GM19240 (cell line): Measurements from ENCODE around the gene AUTS2.

ENCODE experiments used
- DNase-seq: peaks from one replicate; pipeline ENCODE4 v3.0.0; 2011; ENCODE audit warnings: low spot score; ENCODE audit not compliant: insufficient read length

Gene AUTS2

DNA sequence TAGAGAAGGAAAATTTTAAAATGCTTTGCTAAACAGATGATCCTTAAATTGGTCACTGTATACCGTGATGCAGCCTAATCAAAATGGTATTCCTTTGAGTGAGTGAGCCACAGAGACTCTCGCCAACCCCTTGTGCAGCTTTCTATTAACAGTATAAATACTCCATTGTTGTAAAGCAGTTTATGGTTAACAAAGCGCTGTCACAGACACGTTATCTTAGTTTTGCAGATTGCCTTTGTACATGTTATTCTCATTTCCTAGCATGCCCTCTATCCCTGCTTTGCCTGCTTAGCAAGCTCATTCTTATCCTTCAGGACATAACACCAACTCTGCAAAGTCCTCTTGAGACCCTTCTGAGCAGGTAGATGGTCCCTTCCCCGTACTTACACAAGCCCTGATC, 694.4 kb downstream of the AUTS2 start:
- no peak for DNase-seq

- no peak for DNase-seq
Measured at GRCh38 chr7:70294211-70294911, 696.1 kb downstream of the AUTS2 start.

GRCh38 chr7:70298780-70299471, 700.7 kb downstream of the AUTS2 start:
- DNase-seq: no peak

DNA sequence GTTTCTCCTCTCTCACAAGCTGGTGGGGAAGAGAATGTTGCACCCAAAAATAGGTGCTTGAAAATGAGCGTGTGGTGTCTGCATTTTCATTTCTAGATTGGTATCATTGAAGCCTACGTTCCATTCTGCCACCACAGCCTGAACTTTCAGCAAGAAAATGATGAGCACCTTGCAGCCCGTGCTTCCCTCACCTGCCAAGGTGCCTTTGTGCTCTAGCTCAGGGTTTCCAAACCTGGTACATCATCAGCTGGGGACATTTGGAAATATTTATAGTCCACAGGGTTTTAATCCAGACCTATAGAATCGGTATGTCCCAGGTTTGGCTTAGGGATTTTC, 701.2 kb downstream of the AUTS2 start:
- no peak for DNase-seq

- DNase-seq: no peak
Measured at GRCh38 chr7:70301673-70302185, 703.5 kb downstream of the AUTS2 start.

DNA sequence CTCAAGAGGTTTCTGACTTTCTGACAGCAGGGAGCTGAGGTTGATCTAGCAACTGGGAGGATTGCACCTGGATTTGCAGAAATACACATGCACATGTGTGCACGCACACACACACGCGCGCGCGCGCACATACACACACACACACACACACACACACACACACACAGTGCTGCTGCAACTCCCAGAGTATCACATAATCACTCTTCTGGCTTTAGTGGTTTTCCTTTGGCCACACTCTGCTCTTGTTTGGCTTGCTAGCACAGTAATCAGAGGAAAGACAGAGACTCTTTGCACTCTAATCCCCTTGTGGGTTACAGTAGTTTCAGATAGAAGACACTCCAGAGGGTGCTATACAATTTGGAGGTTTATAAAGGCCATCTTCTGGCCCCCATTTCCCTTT, 705.0 kb downstream of the AUTS2 start:
- no peak for DNase-seq

- no peak for DNase-seq
Measured at GRCh38 chr7:70303780-70304179, 705.5 kb downstream of the AUTS2 start.

GRCh38 chr7:70306173-70306572, 707.9 kb downstream of the AUTS2 start:
- DNase-seq: no peak

- no peak for DNase-seq
Measured at GRCh38 chr7:70307544-70308106, 709.4 kb downstream of the AUTS2 start.

- no peak for DNase-seq
Measured at GRCh38 chr7:70312336-70312735, 714.1 kb downstream of the AUTS2 start.

DNA sequence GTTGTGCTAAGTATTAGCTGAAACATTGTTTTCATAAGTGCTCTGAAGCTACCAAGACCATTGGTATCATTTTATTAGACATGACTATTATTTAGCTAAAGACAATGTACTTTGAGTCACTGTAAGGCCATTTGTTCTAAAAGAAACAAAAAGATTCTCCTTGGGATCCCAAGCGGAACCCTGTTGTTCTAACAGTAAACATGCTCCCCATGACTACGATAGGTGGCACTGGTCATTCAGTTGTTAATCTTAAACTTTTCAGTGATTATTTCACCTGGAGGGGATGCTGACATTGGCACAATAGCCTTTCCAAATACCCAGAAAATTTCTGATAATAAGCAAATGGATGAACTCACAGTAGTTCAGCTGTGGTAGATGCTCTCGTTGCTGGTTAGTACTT, 715.0 kb downstream of the AUTS2 start:
- no peak for DNase-seq

DNA sequence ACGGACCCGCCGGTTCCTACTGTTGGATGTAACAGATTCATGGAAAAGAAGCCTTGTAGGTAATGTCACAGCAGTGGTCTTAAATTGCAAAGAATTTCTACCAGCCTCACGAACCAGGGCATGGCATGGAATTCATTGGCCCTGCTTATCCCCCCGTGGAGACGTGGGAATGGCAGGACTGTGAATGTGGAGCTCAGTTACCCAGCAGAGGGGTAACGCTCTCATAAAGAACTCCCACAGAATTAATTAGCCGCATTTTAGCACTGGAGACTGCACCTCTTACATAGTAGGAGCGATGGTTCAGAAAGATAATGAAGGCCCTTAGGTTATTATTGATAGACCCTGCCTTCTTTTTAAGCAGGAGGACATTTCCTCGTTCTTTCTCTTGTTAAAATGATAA, 715.4 kb downstream of the AUTS2 start:
- no peak for DNase-seq

DNA sequence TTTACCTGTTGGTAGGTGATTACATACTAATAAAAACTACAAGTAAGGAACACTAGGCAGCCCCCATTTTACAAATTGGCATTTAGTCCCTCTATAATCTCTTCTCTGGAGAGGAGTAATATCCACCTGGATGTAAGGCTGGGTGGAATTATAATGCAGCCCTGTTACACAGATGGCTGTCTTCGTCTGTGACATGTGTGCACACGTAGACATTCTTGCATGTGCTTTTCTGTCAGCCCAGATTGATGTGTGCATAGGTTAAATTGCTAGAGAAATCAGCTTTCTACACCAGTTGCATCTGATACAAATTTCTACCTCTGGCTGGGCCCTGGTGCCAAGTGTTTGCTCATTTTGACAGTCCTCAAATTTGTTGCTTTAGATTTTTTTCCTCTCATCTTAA, 715.9 kb downstream of the AUTS2 start:
- DNase-seq: no peak

DNA sequence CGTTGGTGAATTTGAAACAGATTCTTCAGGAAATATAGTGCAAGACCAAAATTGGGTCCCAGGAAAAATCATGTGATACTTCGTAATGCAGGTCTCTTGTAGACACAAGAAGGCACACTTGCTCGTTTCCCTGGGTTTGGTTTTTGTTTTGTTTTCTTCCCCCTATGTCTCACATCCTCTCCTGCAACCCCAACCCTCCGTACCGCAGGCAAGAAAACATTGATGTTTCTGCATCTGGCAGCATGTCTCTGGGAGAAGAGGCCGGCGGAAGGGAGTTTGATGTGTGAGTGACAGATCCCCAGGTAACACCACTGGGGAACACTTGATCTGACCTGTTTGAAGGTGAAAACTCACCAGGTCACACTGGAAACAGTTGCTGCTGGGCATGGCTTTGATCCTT, 718.5 kb downstream of the AUTS2 start:
- DNase-seq: no peak

- no peak for DNase-seq
Measured at GRCh38 chr7:70317356-70317755, 719.1 kb downstream of the AUTS2 start.

DNA sequence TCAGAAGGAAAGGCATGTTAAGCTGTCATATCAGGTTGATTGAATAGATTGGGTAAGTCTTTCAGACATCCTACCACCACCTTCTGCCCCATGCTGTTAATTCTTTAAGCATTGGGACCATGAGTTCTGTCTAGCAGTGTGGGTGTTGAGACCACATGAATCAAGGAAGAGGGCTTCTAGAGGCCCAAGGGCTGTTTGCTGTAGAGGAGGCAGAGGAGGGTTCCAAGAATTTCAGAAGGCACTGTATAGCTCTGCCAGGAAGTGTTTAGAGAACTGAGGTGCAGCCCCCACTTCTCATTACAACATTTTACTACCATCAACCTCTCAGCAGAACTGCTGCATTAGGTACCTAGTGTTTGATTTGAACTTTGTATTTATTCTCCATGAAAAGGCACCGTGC, 720.2 kb downstream of the AUTS2 start:
- no peak for DNase-seq

GRCh38 chr7:70319057-70319456, 720.8 kb downstream of the AUTS2 start:
- DNase-seq: no peak

GRCh38 chr7:70321016-70321590, 722.8 kb downstream of the AUTS2 start:
- no peak for DNase-seq

DNA sequence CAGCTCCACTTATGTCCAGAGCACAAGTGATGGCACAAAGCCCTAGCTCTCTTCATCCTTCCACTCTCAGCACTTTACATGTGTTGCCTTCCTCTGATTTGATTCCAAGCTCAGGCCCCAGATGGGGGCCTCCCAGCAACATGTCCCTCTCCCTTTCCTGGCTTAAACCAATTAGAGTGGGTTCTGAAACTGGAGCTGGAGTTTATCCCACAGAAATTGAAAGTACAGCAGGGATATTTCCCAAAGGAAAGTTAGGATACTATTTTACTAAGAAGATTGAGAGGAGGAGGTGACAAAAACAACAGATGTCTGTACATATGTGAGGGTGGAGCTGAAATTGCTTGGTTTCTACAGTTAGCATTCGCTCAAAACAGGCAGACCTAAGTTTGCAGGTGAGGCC, 724.6 kb downstream of the AUTS2 start:
- DNase-seq: no peak

DNA sequence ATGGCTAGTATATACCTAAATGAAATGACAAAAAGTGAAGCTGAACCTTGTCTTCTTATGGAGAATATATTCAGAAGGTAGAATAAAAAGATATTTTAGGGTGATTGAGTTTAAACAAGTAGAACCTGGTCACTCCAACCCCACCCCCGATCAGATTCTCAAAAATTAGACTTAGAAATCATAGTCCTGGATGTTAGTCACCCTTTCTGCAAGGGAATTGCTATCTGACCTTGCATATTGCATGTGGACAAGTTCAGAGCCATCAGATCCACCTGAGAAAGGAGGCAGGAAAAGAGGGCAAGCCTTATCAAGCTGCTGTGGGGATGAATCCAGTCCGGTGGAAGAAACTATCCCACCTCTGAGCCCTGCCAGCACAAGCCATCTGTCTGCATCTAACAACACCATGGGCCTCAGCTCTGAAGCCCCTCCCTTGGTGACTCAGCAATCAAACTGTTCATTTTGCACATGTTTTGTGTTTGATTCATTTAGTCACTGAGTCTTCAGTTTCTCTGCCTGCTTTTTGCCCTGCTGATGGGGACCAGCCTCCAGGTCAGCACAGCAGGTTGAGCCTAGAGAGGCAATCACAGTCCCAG, 727.3 kb downstream of the AUTS2 start:
- DNase-seq: no peak

DNA sequence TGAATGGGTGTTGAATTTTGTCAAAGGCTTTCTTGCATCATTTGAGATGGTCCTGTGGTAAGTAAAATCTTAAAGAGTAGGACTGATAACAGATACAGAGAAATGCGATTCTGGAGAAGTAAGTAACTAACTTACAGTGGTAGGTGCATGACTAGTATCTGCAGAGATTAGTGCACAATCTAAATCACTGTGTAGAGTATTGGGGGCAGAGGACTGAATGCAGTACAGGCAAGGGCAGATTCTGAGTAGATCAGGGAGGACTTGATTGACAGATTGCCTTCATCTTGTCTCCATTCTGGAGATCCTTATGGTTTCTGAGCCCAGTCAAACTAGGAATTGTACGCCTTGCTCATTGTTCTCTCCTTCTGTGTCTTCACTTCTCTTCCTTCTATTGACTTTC, 736.0 kb downstream of the AUTS2 start:
- no peak for DNase-seq

DNA sequence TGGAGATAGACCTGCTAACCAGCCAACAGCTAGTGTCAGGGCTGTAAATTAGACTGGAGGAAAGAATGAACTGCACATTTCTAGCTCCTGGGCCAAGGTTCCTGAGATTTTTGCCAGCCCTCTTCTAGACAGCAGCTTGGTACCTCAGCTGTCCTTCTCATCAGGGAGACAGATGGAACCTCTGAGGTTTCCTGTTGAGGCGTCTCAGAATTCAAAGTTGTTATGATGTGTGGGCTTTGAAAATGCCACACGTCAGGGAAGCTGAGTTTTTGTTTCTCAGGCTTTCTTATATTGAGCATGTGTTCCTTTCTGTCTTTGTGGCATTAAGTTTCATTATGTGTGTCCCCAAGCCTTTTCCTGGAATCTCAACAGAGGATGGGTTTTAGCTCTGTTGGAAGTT, 736.6 kb downstream of the AUTS2 start:
- no peak for DNase-seq
